ENCODE results near the gene HYPK.
"Not testable (repeated sequence)": the region's sequence is repeated elsewhere in the genome, so short reads cannot be mapped to it uniquely, and the experiment has no call there.

HYPK gene

DNA sequence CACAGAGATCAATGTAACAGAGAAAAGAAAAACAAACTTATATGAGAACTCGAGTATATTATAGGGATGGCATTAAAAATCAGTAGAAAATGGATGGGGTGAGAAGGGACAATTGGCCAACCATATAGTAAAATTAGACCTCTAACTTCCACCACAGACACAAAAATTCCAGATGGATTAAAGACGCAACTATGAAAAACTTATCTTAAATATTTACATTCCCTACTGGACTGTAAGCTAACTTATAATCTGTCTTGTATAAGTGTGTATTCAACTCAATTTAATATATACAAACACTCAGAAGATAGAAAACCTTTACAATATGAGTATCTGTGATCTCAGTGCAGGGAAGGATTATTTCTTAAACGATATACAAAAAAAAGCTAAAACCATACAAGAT is 21.1 kb downstream of the HYPK start:
- FAIRE-seq (no peak), DNase-seq (ENCODE audit: insufficient read length, low spot score) (no peak)
- no peak for TF ChIP-seq POLR2A (IDR thresholded peaks at IDR 0.05; ENCODE audit: low read depth, low read length)

GRCh38 chr15:43824302-43825246 is 24.2 kb downstream of the HYPK start, which contains the start of gene MFAP1:
MFAP1 (minus strand) TSS chr15:43824690; CDS start chr15:43824569, 121 bp downstream.
- DNase-seq (ENCODE audit: insufficient read length, low spot score) (peak; percentile 80), FAIRE-seq (peak; percentile 96)
- peak; percentile 78 for TF ChIP-seq POLR2A (IDR thresholded peaks at IDR 0.05; ENCODE audit: low read depth, low read length)

DNA sequence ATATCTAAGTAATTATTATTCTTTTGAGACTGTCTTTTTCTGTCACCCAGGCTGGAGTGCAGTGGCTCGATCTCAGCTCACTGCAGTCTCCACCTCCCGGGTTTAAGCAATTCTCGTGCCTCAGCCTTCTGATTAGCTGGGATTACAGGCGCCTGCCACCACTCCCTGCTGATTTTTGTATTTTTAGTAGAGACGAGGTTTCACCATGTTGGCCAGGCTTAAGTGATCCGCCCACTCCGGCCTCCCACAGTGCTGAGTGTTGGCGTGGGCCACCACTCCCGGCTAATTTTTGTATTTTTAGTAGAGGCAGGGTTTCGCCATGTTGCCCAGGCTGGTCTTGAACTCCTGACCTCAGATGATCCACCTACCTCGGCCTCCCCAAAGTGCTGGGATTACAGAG is 24.9 kb downstream of the HYPK start:
- DNase-seq (ENCODE audit: insufficient read length, low spot score); FAIRE-seq: not testable (repeated sequence)

- no peak for DNase-seq (ENCODE audit: insufficient read length, low spot score)
- no peak for FAIRE-seq
- no peak for TF ChIP-seq POLR2A (IDR thresholded peaks at IDR 0.05; ENCODE audit: low read depth, low read length)
Measured at GRCh38 chr15:43826029-43826507, 25.7 kb downstream of the HYPK start.

GRCh38 chr15:43826508-43827341 is 26.3 kb downstream of the HYPK start, which contains the start of gene WDR76:
WDR76 (plus strand) TSS chr15:43827002; CDS start chr15:43827033, 31 bp downstream.
- FAIRE-seq, result no peak
- TF ChIP-seq POLR2A (IDR thresholded peaks at IDR 0.05; ENCODE audit: low read depth, low read length), result peak; percentile 40; the same call in 1 of the 2 replicates

DNA sequence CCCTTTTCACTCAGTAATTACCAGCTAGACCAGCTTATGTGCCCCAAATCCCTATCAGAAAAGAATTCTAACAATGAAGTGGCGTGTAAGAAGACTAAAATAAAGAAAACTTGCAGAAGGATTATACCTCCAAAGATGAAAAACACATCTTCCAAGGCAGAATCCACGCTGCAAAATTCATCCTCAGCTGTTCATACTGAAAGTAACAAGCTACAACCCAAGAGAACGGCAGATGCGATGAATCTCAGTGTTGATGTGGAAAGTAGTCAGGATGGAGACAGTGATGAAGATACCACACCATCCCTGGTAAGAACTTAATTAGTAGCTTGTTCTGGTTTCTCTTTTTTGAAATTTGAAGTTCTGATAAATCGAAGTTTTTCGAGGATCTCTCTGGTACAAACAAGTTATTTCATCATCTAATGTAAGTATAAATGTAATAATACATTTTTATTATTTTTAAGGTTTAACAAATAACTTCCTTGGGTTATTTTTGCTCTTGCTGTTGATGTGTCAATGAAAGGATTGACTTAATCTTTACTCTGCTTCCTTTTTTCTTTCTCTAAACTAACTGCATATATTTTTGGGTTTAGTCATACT is 27.8 kb downstream of the HYPK start:
- no peak for FAIRE-seq
- TF ChIP-seq POLR2A (IDR thresholded peaks at IDR 0.05; ENCODE audit: low read depth, low read length), result no peak
- no peak for DNase-seq (ENCODE audit: insufficient read length, low spot score)

More at GRCh38 chr15:43826508-43827341, 26.3 kb downstream of the HYPK start, which contains the start of gene WDR76:
- peak; percentile 77 for DNase-seq (ENCODE audit: insufficient read length, low spot score)

GRCh38 chr15:43829951-43830540 is 29.6 kb downstream of the HYPK start:
- not testable (repeated sequence) for FAIRE-seq; DNase-seq (ENCODE audit: insufficient read length, low spot score)

DNA sequence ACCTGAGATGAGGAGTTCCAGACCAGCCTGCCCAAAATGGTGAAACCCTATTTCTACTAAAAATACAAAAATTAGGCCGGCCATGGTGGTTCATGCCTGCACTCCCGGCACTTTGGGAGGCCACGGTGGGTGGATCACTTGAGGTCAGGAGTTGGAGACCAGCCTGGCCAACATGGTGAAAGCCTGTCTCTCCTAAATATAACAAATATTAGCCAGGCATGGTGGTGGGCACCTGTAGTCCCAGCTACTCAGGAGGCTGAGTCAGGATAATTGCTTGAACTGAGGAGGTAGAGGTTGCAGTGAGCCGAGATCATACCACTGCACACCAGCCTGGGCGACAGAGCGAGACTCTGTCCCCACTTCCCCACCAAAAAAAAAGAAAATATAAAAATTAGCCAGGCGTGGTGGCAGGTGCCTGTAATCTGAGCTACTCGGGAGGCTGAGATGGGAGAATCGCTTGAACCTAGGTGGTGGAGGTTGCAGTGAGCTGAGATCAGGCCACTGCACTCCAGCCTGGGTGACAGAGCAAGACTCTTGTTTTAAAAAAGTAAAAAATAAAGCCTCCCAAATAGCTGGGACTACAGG is 30.4 kb downstream of the HYPK start:
- FAIRE-seq; DNase-seq (ENCODE audit: insufficient read length, low spot score): not testable (repeated sequence)

GRCh38 chr15:43831519-43832052 is 31.2 kb downstream of the HYPK start:
- not testable (repeated sequence) for FAIRE-seq

GRCh38 chr15:43832485-43832884 is 32.1 kb downstream of the HYPK start:
- FAIRE-seq; DNase-seq (ENCODE audit: insufficient read length, low spot score): not testable (repeated sequence)

More at GRCh38 chr15:43831519-43832052, 31.2 kb downstream of the HYPK start:
- DNase-seq (ENCODE audit: insufficient read length, low spot score), result not testable (repeated sequence)

- DNase-seq (ENCODE audit: insufficient read length, low spot score), result no peak
- no peak for FAIRE-seq
- TF ChIP-seq POLR2A (IDR thresholded peaks at IDR 0.05; ENCODE audit: low read depth, low read length), result no peak
Measured at GRCh38 chr15:43845421-43845820, 45.0 kb downstream of the HYPK start.

GRCh38 chr15:43851251-43851650 is 50.9 kb downstream of the HYPK start:
- no peak for FAIRE-seq
- no peak for TF ChIP-seq POLR2A (IDR thresholded peaks at IDR 0.05; ENCODE audit: low read depth, low read length)
- no peak for DNase-seq (ENCODE audit: insufficient read length, low spot score)

DNA sequence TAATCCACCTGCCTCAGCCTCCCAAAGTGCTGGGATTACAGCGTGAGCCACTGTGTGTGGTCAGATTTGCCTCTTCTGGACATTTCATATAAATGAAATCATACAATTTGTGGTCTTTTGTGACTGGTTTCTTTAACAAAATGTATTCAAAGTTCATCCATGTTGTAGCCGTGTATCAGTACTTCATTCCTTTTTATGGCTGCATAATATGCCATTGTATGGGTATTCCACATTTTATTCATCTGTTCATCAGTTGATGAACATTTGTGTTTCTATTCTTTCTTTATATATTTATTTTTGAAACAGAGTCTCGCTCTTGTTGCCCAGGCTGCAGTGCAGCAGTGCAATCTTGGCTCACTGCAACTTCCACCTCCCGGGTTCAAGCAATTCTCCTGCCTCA is 52.2 kb downstream of the HYPK start:
- no peak for FAIRE-seq
- DNase-seq (ENCODE audit: insufficient read length, low spot score), result no peak
- TF ChIP-seq POLR2A (IDR thresholded peaks at IDR 0.05; ENCODE audit: low read depth, low read length), result no peak
